Gastroesophageal sphincter (tissue), 3 donors: ENCODE results near the gene ADAM10.

Experiments
- EP300 ChIP-seq: sonication (generic); formaldehyde crosslinking; IDR thresholded peaks from one replicate; pipeline ENCODE4 v1.6.1; 2017; ENCODE audit warnings: antibody characterized with exemption, mild to moderate bottlenecking
- TF ChIP-seq, protein P1 (sequence below), 4 experiments: fragments of 200-600 bp in 2 of 4; fragments of 450-650 bp in 2 of 4; sonication (generic) in 1 of 4; IDR thresholded peaks; one replicate each; pipeline ENCODE4 v1.5.1; 2017 to 2019; ENCODE audit warnings: antibody characterized with exemption in 4 of 4, mild to moderate bottlenecking in 2 of 4, moderate library complexity in 2 of 4

DNA sequence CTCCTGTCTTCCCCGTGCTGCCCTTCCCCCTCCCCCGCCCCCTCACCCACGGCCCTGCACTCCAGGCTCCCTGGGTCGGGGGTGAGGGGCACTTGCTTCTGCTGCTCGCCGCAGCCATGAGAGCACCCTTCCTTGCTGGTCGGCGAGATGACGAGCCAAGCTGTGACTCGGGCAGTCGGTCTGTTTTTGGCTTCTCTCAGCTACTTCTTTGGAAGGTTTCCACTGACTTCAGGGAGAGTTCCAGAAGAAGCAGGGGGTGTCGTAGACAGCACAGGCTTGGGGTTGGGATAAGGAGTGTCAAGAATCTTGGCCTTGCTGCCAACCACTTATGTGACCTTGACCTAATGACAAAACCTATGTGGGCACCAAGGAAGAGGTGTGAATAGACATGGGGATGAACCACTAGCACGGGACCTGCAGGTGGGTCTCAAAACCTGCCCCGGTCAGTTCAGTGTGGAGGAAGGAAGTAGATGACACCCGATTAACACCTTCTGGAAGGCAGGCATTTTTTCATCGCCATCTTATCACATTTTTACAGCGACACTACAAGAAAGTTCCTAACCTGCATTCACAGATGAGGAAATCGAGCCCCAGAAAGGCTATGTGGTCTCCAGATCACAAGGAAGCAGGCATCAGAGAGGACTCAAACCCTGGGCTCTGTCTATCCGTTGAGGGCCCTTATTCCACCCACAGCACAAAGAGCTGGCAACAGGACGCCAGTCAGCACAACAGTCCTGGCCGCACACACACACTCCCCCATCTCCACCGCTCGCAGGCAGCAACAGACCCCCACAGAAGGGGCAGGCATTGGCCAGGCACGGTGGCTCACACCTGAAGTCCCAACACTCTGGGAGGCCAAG is 196.8 kb downstream of the ADAM10 start:
- no peak for TF ChIP-seq EP300
- TF ChIP-seq, protein P1, sequence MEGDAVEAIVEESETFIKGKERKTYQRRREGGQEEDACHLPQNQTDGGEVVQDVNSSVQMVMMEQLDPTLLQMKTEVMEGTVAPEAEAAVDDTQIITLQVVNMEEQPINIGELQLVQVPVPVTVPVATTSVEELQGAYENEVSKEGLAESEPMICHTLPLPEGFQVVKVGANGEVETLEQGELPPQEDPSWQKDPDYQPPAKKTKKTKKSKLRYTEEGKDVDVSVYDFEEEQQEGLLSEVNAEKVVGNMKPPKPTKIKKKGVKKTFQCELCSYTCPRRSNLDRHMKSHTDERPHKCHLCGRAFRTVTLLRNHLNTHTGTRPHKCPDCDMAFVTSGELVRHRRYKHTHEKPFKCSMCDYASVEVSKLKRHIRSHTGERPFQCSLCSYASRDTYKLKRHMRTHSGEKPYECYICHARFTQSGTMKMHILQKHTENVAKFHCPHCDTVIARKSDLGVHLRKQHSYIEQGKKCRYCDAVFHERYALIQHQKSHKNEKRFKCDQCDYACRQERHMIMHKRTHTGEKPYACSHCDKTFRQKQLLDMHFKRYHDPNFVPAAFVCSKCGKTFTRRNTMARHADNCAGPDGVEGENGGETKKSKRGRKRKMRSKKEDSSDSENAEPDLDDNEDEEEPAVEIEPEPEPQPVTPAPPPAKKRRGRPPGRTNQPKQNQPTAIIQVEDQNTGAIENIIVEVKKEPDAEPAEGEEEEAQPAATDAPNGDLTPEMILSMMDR (IDR thresholded peaks at IDR 0.05), result no peak
